HepG2 (cell line): ENCODE results near the gene SLC28A1. TPM values are rescaled to one million over a fixed set of nuclear protein-coding genes. Genes with fewer than 3 reads are reported as not detected.

Source experiments
- AFF4 ChIP-seq: sonication (generic); formaldehyde crosslinking; IDR thresholded peaks from 2 replicates; pipeline ENCODE4 v1.4.0; 2020; ENCODE audit warnings: missing genetic modification reagents
- HMGA1 ChIP-seq: sonication (generic); formaldehyde crosslinking; conservative IDR thresholded peaks from 2 replicates; pipeline ENCODE4 v1.4.0; 2020; ENCODE audit warnings: missing genetic modification reagents
- KLF12 ChIP-seq: sonication (generic); formaldehyde crosslinking; IDR thresholded peaks from 2 replicates; pipeline ENCODE4 v1.4.0; 2020; ENCODE audit warnings: missing genetic modification reagents, borderline replicate concordance
- PAWR ChIP-seq: sonication (generic); formaldehyde crosslinking; IDR thresholded peaks from 2 replicates; pipeline ENCODE4 v1.4.0; 2020; ENCODE audit warnings: missing genetic modification reagents, mild to moderate bottlenecking, borderline replicate concordance
- SNAPC4 ChIP-seq: sonication (generic); formaldehyde crosslinking; IDR thresholded peaks from 2 replicates; pipeline ENCODE4 v1.4.0; 2020; ENCODE audit warnings: mild to moderate bottlenecking, missing genetic modification reagents
- TRIM24 ChIP-seq: sonication (generic); formaldehyde crosslinking; IDR thresholded peaks from 2 replicates; pipeline ENCODE4 v1.8.0; 2022; ENCODE audit warnings: mild to moderate bottlenecking, missing genetic modification reagents
- ZFP90 ChIP-seq: sonication (generic); formaldehyde crosslinking; IDR thresholded peaks from 2 replicates; pipeline ENCODE4 v1.8.0; 2022; ENCODE audit warnings: missing genetic modification reagents, mild to moderate bottlenecking, inconsistent platforms, borderline replicate concordance
- ZHX1 ChIP-seq: sonication (generic); formaldehyde crosslinking; IDR thresholded peaks from 2 replicates; pipeline ENCODE4 v1.8.1; 2022; ENCODE audit warnings: low read depth, mild to moderate bottlenecking, missing genetic modification reagents
- ZNF687 ChIP-seq: sonication (generic); formaldehyde crosslinking; IDR thresholded peaks from 2 replicates; pipeline ENCODE4 v1.5.1; 2020; ENCODE audit warnings: mild to moderate bottlenecking, missing genetic modification reagents, moderate library complexity
- ZNF83 ChIP-seq: sonication (generic); formaldehyde crosslinking; IDR thresholded peaks from 2 replicates; pipeline ENCODE4 v1.4.0; 2020; ENCODE audit warnings: missing genetic modification reagents, mild to moderate bottlenecking, borderline replicate concordance
- ZSCAN12 ChIP-seq: sonication (generic); formaldehyde crosslinking; IDR thresholded peaks from 2 replicates; pipeline ENCODE4 v1.9.0; 2021; ENCODE audit warnings: mild to moderate bottlenecking, missing genetic modification reagents
- polyA plus RNA-seq, 8 experiments: library from polyadenylated mRNA; depleted of rRNA in 3 of 8; stranded (reverse) in 7 of 8; unstranded in 1 of 8; fragments of >200 nt; fragmentation: Illumina TruSeq in 4 of 8; extraction: Trizol in 4 of 8; gene quantifications; 2 replicates each; pipeline versions ENCODE4 v1.2.1 to v1.2.3, GENCODE V29; 2011 to 2016; ENCODE audit warnings: low read depth in 4 of 8, missing spikeins in 1 of 8, mixed read lengths in 1 of 8; ENCODE audit not compliant: insufficient read depth in 1 of 8
- total RNA-seq, 5 experiments: library from RNA; depleted of rRNA; stranded (reverse); fragments of >200 nt; fragmentation: Illumina TruSeq; extraction: Trizol; gene quantifications; 2 replicates each; pipeline ENCODE4 v1.2.3, GENCODE V29; 2016; ENCODE audit warnings: low read depth in 1 of 5

SLC28A1 gene
- total and polyA plus RNA-seq, 2 of the 13 experiments (the other 11 are each of a cell fraction or from before 2014, with no cell fraction given): 0.31 to 5.8 TPM

- TF ChIP-seq ZNF687 (CRISPR knock-in tag): peak; percentile 89
- no peak for TF ChIP-seq PAWR
- TF ChIP-seq TRIM24 (CRISPR knock-in tag): no peak
- TF ChIP-seq ZFP90 (CRISPR knock-in tag): no peak
- TF ChIP-seq KLF12 (CRISPR knock-in tag): peak; percentile 43; the same call in 1 of the 2 replicates
- TF ChIP-seq SNAPC4 (CRISPR knock-in tag): no peak; the same call in 1 of the 2 replicates
- no peak for TF ChIP-seq ZHX1 (CRISPR knock-in tag)
- TF ChIP-seq HMGA1 (CRISPR knock-in tag): no peak
- peak; percentile 41; the same call in 1 of the 2 replicates for TF ChIP-seq ZSCAN12
- TF ChIP-seq ZNF83: peak; percentile 58; the same call in 1 of the 2 replicates
- no peak for TF ChIP-seq AFF4 (CRISPR knock-in tag)
Observed at GRCh38 chr15:84980196-84981053, 96.0 kb downstream of the SLC28A1 start (continued).
